ENCODE results near the gene LCN10. TPM values are rescaled to one million over a fixed set of nuclear protein-coding genes. Genes with fewer than 3 reads are reported as not detected.

LCN10 gene
- polyA plus RNA-seq, 2 of the 4 experiments (the other 2 are of a cell fraction): not detected

DNA sequence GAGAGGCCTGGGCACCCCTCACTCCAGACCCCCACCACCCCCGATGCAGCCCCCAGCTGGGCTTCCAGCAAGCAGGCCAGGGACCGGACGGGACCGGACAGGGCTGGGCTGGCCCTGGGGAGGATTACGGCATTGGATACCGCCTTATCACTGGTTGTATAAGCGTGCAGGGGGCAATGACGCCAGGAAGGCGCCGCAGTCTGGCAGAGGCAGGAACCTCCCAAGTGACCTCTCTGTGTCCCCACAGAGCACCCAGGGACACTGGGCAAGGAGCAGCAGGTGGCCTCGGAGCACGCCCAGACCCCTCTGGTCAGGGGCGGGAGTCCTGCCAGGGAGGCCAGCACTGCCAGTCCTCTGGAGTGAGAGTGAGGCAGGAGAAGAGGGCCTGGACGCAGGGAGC lies 22.3 kb upstream of the LCN10 start (continued):
- TF ChIP-seq CHD2 (IDR thresholded peaks at IDR 0.05; ENCODE audit: low read length, partially characterized antibody): no peak
- no peak for TF ChIP-seq MAFK (IDR thresholded peaks at IDR 0.05; ENCODE audit: partially characterized antibody)
- TF ChIP-seq HDAC2 (IDR thresholded peaks at IDR 0.05): no peak
- no peak for TF ChIP-seq EP300 (IDR thresholded peaks at IDR 0.05)
- no peak for TF ChIP-seq BHLHE40 (IDR thresholded peaks at IDR 0.05; ENCODE audit: low read depth, low read length)

DNA sequence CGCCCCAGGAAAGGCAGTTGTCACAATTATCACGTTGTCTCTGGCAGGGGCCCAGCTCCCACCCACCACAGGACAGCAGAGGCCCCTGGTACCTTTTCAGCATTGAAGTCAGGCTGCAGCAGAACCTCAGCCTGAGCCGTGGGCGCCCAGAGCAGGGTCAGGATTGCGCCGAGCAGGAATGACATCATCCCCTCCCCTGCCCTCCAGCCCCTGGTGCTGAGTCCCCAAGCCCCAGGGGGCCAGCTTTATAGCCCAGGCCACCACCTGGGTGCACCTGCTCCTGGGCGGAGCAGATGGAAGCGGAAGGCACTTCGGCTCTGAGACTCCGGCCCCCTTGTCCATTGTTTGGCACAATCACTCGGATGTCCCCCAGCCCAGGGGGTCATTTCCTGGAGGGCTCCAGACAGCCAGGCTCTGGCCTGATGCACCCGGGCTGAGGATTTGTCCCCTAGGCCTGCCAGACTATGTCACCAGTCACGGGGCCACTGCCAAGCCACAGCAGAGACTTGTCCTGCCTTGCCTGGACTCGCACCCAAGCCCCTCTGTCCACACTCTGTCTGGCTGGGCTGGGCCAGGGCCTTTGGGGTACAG lies 21.7 kb upstream of the LCN10 start, which contains the start of gene LCN15:
Gene LCN15, minus strand, starts transcription at position 218 of the 591 bp plus-strand sequence. Its CDS starts 30 bp downstream, at position 188.
- H3K4me2 ChIP-seq: peak within 1 kb of the TSS; percentile 66
- ATAC-seq (no peak), FAIRE-seq (no peak), DNase-seq (ENCODE audit: low read depth in 1 of 2, low spot score in 1 of 2) (no peak)
- ChIA-PET CTCF (interaction anchor here (1.2 to 28.0 kb wide), 3 partner anchors 14 to 264 kb away, joined by 4 to 625 read pairs (median 11); partner anchors contain the start of gene TMEM141), POLR2A (interaction anchor here (1.3 kb wide), 1 partner anchor 36 kb away, joined by 4 read pairs; no protein-coding TSS in a partner anchor)
- TF ChIP-seq ZNF302 (CRISPR knock-in tag; IDR thresholded peaks at IDR 0.05) (no peak), RCOR1 (IDR thresholded peaks at IDR 0.05; ENCODE audit: low read depth, low read length) (no peak), ZC3H11A (IDR thresholded peaks at IDR 0.05) (no peak), MAZ (IDR thresholded peaks at IDR 0.05; ENCODE audit: borderline replicate concordance, low read depth, low read length) (no peak), TFCP2L1 (CRISPR knock-in tag; IDR thresholded peaks at IDR 0.05) (no peak), NR3C1 (IDR thresholded peaks at IDR 0.05) (no peak), MYC (IDR thresholded peaks at IDR 0.05; ENCODE audit: borderline replicate concordance, low read length) (no peak), EP300 (IDR thresholded peaks at IDR 0.05) (no peak), RAD21 (conservative IDR thresholded peaks at IDR 0.05 in 1 of 2, IDR thresholded peaks at IDR 0.05 in 1 of 2) (no peak), HOXB5 (CRISPR knock-in tag; IDR thresholded peaks at IDR 0.05) (no peak), RARB (CRISPR knock-in tag; IDR thresholded peaks at IDR 0.05) (no peak), HOXB13 (CRISPR knock-in tag; IDR thresholded peaks at IDR 0.05; ENCODE audit: low read depth) (no peak), SMC3 (IDR thresholded peaks at IDR 0.05) (no peak), KDM1A (IDR thresholded peaks at IDR 0.05; ENCODE audit: low read depth) (no peak)
- TF ChIP-seq, protein P1, sequence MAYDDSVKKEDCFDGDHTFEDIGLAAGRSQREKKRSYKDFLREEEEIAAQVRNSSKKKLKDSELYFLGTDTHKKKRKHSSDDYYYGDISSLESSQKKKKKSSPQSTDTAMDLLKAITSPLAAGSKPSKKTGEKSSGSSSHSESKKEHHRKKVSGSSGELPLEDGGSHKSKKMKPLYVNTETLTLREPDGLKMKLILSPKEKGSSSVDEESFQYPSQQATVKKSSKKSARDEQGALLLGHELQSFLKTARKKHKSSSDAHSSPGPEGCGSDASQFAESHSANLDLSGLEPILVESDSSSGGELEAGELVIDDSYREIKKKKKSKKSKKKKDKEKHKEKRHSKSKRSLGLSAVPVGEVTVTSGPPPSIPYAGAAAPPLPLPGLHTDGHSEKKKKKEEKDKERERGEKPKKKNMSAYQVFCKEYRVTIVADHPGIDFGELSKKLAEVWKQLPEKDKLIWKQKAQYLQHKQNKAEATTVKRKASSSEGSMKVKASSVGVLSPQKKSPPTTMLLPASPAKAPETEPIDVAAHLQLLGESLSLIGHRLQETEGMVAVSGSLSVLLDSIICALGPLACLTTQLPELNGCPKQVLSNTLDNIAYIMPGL (CRISPR knock-in tag; IDR thresholded peaks at IDR 0.05; ENCODE audit: borderline replicate concordance): no peak
- TF ChIP-seq, protein P2, sequence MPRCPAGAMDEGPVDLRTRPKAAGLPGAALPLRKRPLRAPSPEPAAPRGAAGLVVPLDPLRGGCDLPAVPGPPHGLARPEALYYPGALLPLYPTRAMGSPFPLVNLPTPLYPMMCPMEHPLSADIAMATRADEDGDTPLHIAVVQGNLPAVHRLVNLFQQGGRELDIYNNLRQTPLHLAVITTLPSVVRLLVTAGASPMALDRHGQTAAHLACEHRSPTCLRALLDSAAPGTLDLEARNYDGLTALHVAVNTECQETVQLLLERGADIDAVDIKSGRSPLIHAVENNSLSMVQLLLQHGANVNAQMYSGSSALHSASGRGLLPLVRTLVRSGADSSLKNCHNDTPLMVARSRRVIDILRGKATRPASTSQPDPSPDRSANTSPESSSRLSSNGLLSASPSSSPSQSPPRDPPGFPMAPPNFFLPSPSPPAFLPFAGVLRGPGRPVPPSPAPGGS (IDR thresholded peaks at IDR 0.05): no peak
- TF ChIP-seq, protein P3, sequence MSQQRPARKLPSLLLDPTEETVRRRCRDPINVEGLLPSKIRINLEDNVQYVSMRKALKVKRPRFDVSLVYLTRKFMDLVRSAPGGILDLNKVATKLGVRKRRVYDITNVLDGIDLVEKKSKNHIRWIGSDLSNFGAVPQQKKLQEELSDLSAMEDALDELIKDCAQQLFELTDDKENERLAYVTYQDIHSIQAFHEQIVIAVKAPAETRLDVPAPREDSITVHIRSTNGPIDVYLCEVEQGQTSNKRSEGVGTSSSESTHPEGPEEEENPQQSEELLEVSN (IDR thresholded peaks at IDR 0.05; ENCODE audit: borderline replicate concordance, low read depth): no peak
- TF ChIP-seq, protein P4, sequence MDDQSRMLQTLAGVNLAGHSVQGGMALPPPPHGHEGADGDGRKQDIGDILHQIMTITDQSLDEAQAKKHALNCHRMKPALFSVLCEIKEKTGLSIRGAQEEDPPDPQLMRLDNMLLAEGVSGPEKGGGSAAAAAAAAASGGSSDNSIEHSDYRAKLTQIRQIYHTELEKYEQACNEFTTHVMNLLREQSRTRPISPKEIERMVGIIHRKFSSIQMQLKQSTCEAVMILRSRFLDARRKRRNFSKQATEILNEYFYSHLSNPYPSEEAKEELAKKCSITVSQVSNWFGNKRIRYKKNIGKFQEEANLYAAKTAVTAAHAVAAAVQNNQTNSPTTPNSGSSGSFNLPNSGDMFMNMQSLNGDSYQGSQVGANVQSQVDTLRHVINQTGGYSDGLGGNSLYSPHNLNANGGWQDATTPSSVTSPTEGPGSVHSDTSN (IDR thresholded peaks at IDR 0.05): no peak
- TF ChIP-seq, protein P5, sequence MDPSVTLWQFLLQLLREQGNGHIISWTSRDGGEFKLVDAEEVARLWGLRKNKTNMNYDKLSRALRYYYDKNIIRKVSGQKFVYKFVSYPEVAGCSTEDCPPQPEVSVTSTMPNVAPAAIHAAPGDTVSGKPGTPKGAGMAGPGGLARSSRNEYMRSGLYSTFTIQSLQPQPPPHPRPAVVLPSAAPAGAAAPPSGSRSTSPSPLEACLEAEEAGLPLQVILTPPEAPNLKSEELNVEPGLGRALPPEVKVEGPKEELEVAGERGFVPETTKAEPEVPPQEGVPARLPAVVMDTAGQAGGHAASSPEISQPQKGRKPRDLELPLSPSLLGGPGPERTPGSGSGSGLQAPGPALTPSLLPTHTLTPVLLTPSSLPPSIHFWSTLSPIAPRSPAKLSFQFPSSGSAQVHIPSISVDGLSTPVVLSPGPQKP (IDR thresholded peaks at IDR 0.05; ENCODE audit: low read depth, low read length): no peak
- H3K4me3 ChIP-seq: no peak within 1 kb of the TSS
- H3K9me3 ChIP-seq: no peaks in the 10 kb centered on the region
- 85% methylated on average over 12 of the region's 14 CpGs for WGBS (ENCODE audit: missing lambda C conversion rate)
- H3K27ac ChIP-seq: peak within 1 kb of the TSS in 1 of 2 experiments; percentile 36; a peak in 1 of 6 replicates
- H3K4me1 ChIP-seq: peaks cover 16% of the 10 kb centered on the region

All from A549 (cell line).